Bronchial epithelial cell (primary cell): Measurements from ENCODE around the gene TBC1D10B. TPM values are rescaled to one million over a fixed set of nuclear protein-coding genes. Genes with fewer than 3 reads are reported as not detected.
"Not testable (repeated sequence)": the region's sequence is repeated elsewhere in the genome, so short reads cannot be mapped to it uniquely, and the experiment has no call there.

Experiments used
- DNase-seq: peaks from one replicate; pipeline ENCODE4 v3.0.0-alpha.2; 2010; ENCODE audit warnings: low read depth
- FAIRE-seq: peaks from 2 replicates; lab custom pipeline; 2011; peaks lifted over from hg19 to GRCh38; lab: Jason Lieb, UNC
- H3K27me3 ChIP-seq: 2 replicates; pipeline ENCODE4 v1.5.1; 2011; ENCODE audit warnings: low read length; ENCODE audit not compliant: control insufficient read depth, insufficient read depth
- H3K36me3 ChIP-seq: 2 replicates; pipeline ENCODE4 v1.5.1; 2011; ENCODE audit warnings: low read length; ENCODE audit not compliant: control insufficient read depth, insufficient read depth
- H3K4me3 ChIP-seq: 2 replicates; pipeline ENCODE4 v1.5.1; 2011; ENCODE audit warnings: mild to moderate bottlenecking, low read depth, low read length, control low read depth
- total RNA-seq: library from RNA; depleted of rRNA; stranded (reverse); fragments of >200 nt; gene quantifications from 2 replicates; pipeline ENCODE4 v1.2.1, GENCODE V29; 2014
- TF ChIP-seq, protein P1 (sequence below): IDR thresholded peaks from 2 replicates; pipeline ENCODE4 v1.5.1; 2011; ENCODE audit warnings: mild to moderate bottlenecking, moderate library complexity, low read length, control low read depth, inconsistent platforms; ENCODE audit not compliant: insufficient read depth, severe bottlenecking

TBC1D10B gene
- total RNA-seq, 1 donor from 2014 or later, result 13.7 TPM

DNA sequence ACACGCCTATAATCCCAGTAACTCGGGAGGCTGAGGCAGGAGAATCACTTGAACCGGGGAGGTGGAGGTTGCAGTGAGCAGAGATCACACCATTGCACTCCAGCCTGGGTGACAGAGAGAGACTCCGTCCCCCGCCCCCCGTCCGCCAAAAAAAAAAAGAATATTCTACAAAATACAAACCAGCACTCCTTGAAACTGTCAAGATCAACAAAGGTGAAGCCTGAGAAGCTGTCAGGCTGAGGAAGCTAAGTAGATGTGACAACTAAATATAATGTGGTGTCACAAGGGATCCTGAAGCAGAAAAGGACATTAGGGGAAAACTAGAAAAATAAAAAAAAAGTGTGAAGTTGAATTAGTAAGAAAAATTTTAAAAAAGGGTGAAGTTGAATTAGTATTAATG is 21.4 kb downstream of the TBC1D10B start:
- FAIRE-seq (no peak), DNase-seq (no peak)
- H3K27me3 ChIP-seq, result no peaks in the 10 kb centered on the region
- H3K4me3 ChIP-seq, result no peak overlapping the region
- TF ChIP-seq, protein P1, sequence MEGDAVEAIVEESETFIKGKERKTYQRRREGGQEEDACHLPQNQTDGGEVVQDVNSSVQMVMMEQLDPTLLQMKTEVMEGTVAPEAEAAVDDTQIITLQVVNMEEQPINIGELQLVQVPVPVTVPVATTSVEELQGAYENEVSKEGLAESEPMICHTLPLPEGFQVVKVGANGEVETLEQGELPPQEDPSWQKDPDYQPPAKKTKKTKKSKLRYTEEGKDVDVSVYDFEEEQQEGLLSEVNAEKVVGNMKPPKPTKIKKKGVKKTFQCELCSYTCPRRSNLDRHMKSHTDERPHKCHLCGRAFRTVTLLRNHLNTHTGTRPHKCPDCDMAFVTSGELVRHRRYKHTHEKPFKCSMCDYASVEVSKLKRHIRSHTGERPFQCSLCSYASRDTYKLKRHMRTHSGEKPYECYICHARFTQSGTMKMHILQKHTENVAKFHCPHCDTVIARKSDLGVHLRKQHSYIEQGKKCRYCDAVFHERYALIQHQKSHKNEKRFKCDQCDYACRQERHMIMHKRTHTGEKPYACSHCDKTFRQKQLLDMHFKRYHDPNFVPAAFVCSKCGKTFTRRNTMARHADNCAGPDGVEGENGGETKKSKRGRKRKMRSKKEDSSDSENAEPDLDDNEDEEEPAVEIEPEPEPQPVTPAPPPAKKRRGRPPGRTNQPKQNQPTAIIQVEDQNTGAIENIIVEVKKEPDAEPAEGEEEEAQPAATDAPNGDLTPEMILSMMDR, result no peak
- H3K36me3 ChIP-seq, result peaks cover 18% of the 10 kb centered on the region

DNA sequence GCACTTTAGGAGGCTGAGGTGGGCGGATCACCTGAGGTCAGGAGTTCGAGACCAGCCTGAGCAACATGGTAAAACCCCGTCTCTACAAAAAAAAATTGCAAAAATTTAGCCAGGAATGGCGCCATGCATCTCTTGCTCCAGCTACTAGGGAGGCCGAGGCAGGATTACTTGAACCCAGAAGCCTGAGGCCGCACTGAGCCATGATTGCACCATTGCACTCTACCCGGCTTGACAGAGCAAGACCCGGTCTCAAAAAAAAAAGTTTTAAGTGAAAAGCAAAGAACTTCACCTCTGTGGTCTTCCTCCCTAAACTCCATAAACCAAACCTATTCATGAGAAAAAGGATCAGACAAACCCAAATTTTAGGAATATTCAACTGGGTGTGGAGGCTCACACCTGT is 22.2 kb downstream of the TBC1D10B start:
- TF ChIP-seq, protein P1, result no peak
- H3K4me3 ChIP-seq, result no peak overlapping the region
- FAIRE-seq (no peak), DNase-seq (no peak)
- peaks cover 14% of the 10 kb centered on the region for H3K36me3 ChIP-seq
- no peaks in the 10 kb centered on the region for H3K27me3 ChIP-seq

GRCh38 chr16:30346286-30346685 is 24.0 kb downstream of the TBC1D10B start:
- DNase-seq (no peak), FAIRE-seq (no peak)
- peaks cover 6% of the 10 kb centered on the region for H3K36me3 ChIP-seq
- H3K27me3 ChIP-seq, result no peaks in the 10 kb centered on the region
- TF ChIP-seq, protein P1, result no peak
- H3K4me3 ChIP-seq, result no peak overlapping the region

DNA sequence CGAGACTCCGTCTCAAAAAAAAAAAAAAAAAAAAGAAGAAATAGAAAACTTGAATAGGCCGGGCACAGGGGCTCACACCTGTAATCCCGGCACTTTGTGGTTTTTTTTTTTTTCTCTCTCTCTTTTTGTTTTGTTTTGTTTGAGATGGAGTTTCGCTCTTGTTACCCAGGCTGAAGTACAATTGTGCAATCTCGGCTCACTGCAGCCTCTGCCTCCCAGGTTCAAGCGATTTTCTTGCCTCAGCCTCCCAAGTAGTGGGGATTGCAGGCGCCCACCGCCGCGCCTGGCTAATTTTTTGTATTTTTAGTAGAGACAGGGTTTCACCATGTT is 26.8 kb downstream of the TBC1D10B start:
- not testable (repeated sequence) for H3K27me3 ChIP-seq, FAIRE-seq, H3K36me3 ChIP-seq, DNase-seq, H3K4me3 ChIP-seq

DNA sequence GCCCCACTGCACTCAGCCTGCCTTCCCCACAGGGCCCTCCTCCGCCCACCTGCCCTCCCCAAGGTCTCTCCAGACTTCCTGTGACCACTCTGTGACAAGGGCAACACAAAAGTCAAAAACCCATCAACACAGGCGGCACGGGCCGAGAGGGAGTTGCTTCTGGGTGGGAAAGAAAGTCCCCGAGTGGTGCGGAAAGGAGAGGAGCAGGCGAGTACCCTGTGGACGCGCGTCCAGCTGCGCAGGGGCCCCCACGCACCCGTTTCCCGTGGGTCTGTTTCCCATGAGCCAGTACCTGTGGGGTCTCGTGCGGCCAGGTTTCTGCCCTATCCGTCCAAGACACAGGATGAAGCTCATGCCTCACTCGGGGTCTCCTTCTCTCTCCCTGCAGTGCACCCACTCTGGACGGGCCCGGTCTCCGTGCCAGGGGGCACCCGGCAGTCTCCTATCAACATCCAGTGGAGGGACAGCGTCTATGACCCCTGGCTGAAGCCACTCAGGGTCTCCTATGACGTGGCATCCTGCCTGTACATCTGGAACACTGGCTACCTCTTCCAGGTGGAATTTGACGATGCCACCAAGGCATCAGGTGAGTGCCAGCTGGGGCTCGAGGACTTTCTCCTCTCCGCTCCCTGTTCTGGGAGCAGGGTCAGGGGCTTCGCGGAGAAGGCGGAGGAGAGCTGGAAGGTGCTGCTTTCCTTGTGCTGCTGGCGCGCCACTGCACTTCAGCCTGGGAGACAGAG is 27.4 kb downstream of the TBC1D10B start:
- FAIRE-seq (no peak), DNase-seq (no peak)
- TF ChIP-seq, protein P1, result no peak
- Histone ChIP-seq H3K36me3 (no peaks in the 10 kb centered on the region), H3K4me3 (no peak overlapping the region), H3K27me3 (no peaks in the 10 kb centered on the region)

GRCh38 chr16:30341971-30342370 is 28.3 kb downstream of the TBC1D10B start:
- not testable (repeated sequence) for H3K4me3 ChIP-seq, H3K36me3 ChIP-seq, FAIRE-seq, H3K27me3 ChIP-seq, DNase-seq

- H3K36me3 ChIP-seq, result no peaks in the 10 kb centered on the region
- H3K4me3 ChIP-seq, result no peak overlapping the region
- no peaks in the 10 kb centered on the region for H3K27me3 ChIP-seq
- TF ChIP-seq, protein P1, result no peak
- DNase-seq, result no peak
- FAIRE-seq, result no peak
Observed at GRCh38 chr16:30340621-30341020, 29.7 kb downstream of the TBC1D10B start.

GRCh38 chr16:30338715-30339114 is 31.6 kb downstream of the TBC1D10B start:
- H3K4me3 ChIP-seq, H3K27me3 ChIP-seq, DNase-seq, FAIRE-seq, H3K36me3 ChIP-seq: not testable (repeated sequence)

DNA sequence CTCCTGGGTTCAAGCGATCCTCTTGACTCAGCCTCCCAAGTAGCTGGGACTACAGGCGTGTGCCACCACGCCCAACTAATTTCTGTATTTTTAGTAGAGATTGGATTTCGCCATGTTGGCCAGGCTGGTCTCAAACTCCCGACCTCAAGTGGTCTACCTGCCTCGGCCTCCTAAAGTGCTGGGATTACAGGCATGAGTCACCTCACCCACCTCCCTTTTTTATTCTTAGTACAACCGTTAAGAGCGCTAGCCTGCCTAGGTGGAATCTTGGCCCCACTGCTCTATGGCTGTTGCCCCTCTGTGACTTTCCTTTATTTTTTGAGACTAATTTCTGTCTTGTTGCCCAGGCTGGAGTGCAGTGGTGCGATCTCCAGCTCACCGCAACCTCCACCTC is 32.3 kb downstream of the TBC1D10B start:
- not testable (repeated sequence) for H3K4me3 ChIP-seq, FAIRE-seq, H3K36me3 ChIP-seq, DNase-seq, H3K27me3 ChIP-seq
